Panc1 (cell line): ENCODE data around the gene KRTAP21-1. TPM values are rescaled to one million over a fixed set of nuclear protein-coding genes. Genes with fewer than 3 reads are reported as not detected.

ENCODE experiments used
- ATAC-seq: fragments of 200-7000 bp; cut with Tn5 transposase; 2 replicates; pipeline ENCODE4 v1.9.1; 2020; ENCODE audit warnings: mild to moderate bottlenecking, moderate library complexity
- BruUV-seq: library from RNA; stranded (reverse); fragments of 400-500 nt; replicated peaks from 2 replicates; lab custom pipeline; 2021; lab: Mats Ljungman, UMichigan
- CTCF ChIA-PET: fragments of 300-600 bp; sonication (Branson Sonifier 250); formaldehyde crosslinking; loops from one replicate; lab custom pipeline; 2022; ENCODE audit warnings: antibody characterized with exemption; lab: Charles Lee
- POLR2A ChIA-PET: fragments of 300-600 bp; sonication (Branson Sonifier 250); formaldehyde crosslinking; loops from one replicate; lab custom pipeline; 2022; ENCODE audit warnings: antibody characterized with exemption; lab: Charles Lee
- DNase-seq: peaks from one replicate; pipeline ENCODE4 v3.0.0-alpha.2; 2010; ENCODE audit warnings: low read depth, low spot score
- H3K27ac ChIP-seq: 2 replicates; pipeline ENCODE4 v1.5.1; 2011; ENCODE audit warnings: mild to moderate bottlenecking, low read length, inconsistent platforms
- H3K27me3 ChIP-seq: fragments of 200-500 bp; sonication (Bioruptor generic); 2 replicates; pipeline ENCODE4 v1.6.0; 2014; ENCODE audit warnings: low read length, inconsistent platforms; ENCODE audit not compliant: control insufficient read depth, insufficient read depth
- H3K36me3 ChIP-seq: fragments of 200-500 bp; sonication (Bioruptor generic); 2 replicates; pipeline ENCODE4 v1.5.1; 2014; ENCODE audit warnings: inconsistent platforms, mild to moderate bottlenecking, low read length, moderate library complexity; ENCODE audit not compliant: control insufficient read depth, insufficient read depth
- H3K4me1 ChIP-seq: 2 replicates; pipeline ENCODE4 v1.5.1; 2011; ENCODE audit warnings: inconsistent platforms, mild to moderate bottlenecking, low read length, moderate library complexity; ENCODE audit not compliant: control insufficient read depth, insufficient read depth
- H3K4me3 ChIP-seq, 2 experiments: 2 replicates each; pipeline ENCODE4 v1.5.1; 2011 to 2012; ENCODE audit warnings: low read depth in 2 of 2, low read length in 2 of 2, mild to moderate bottlenecking in 2 of 2, inconsistent platforms in 1 of 2, moderate library complexity in 1 of 2
- H3K9me3 ChIP-seq: fragments of 200-500 bp; sonication (Bioruptor generic); 2 replicates; pipeline ENCODE4 v1.5.1; 2014; ENCODE audit warnings: low read depth, mild to moderate bottlenecking, inconsistent platforms, low read length, moderate library complexity; ENCODE audit not compliant: control insufficient read depth, insufficient read depth
- CTCF ChIP-seq: fragments of 450-650 bp; IDR thresholded peaks from 2 replicates; pipeline ENCODE4 v1.5.1; 2017; ENCODE audit warnings: mild to moderate bottlenecking
- POLR2AphosphoS5 ChIP-seq: IDR thresholded peaks from 2 replicates; pipeline ENCODE4 v1.6.1; 2012; ENCODE audit warnings: mild to moderate bottlenecking, low read depth, low read length, moderate library complexity
- SIN3A ChIP-seq: IDR thresholded peaks from 2 replicates; pipeline ENCODE4 v1.6.1; 2012; ENCODE audit warnings: low read depth, mild to moderate bottlenecking, low read length, moderate library complexity, borderline replicate concordance; ENCODE audit not compliant: insufficient read depth
- TCF7L2 ChIP-seq: IDR thresholded peaks from 2 replicates; pipeline ENCODE4 v1.6.1; 2011; ENCODE audit warnings: mild to moderate bottlenecking, low read depth, low read length, inconsistent platforms
- in situ Hi-C: cut with HindIII; loops from 2 replicates; pipeline ENCODE4 v1.10.0; 2016; ENCODE audit warnings: low sequenced_read_pairs, low pct_unique_long_range_greater_than_20kb
- intact Hi-C: fragments of 100-400 bp; cut with micrococcal nuclease; formaldehyde crosslinking; loops from one replicate; pipeline ENCODE4 v1.10.0; 2022; ENCODE audit not compliant: unreplicated experiment
- total RNA-seq: library from RNA; stranded (reverse); gene quantifications from one replicate; pipeline ENCODE4 v1.2.1, GENCODE V29; 2021; ENCODE audit not compliant: unreplicated experiment
- TF ChIP-seq, protein P1 (sequence below), 2 experiments: IDR thresholded peaks; 2 replicates each; pipeline ENCODE4 v1.6.1; 2011 to 2012; ENCODE audit warnings: low read depth in 2 of 2, control low read depth in 1 of 2, low read length in 1 of 2, mild to moderate bottlenecking in 1 of 2, moderate library complexity in 1 of 2; ENCODE audit not compliant: insufficient read depth in 1 of 2

Gene KRTAP21-1
- total RNA-seq, 1 experiment from 2014 or later, result not detected

- TF ChIP-seq CTCF (no peak), SIN3A (no peak), TCF7L2 (no peak), POLR2AphosphoS5 (no peak)
- TF ChIP-seq, protein P1, sequence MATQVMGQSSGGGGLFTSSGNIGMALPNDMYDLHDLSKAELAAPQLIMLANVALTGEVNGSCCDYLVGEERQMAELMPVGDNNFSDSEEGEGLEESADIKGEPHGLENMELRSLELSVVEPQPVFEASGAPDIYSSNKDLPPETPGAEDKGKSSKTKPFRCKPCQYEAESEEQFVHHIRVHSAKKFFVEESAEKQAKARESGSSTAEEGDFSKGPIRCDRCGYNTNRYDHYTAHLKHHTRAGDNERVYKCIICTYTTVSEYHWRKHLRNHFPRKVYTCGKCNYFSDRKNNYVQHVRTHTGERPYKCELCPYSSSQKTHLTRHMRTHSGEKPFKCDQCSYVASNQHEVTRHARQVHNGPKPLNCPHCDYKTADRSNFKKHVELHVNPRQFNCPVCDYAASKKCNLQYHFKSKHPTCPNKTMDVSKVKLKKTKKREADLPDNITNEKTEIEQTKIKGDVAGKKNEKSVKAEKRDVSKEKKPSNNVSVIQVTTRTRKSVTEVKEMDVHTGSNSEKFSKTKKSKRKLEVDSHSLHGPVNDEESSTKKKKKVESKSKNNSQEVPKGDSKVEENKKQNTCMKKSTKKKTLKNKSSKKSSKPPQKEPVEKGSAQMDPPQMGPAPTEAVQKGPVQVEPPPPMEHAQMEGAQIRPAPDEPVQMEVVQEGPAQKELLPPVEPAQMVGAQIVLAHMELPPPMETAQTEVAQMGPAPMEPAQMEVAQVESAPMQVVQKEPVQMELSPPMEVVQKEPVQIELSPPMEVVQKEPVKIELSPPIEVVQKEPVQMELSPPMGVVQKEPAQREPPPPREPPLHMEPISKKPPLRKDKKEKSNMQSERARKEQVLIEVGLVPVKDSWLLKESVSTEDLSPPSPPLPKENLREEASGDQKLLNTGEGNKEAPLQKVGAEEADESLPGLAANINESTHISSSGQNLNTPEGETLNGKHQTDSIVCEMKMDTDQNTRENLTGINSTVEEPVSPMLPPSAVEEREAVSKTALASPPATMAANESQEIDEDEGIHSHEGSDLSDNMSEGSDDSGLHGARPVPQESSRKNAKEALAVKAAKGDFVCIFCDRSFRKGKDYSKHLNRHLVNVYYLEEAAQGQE (IDR thresholded peaks at IDR 0.05; ENCODE audit: insufficient read depth in 1 of 2, low read depth in 2 of 2, low read length in 1 of 2), result no peak
- Histone ChIP-seq H3K4me1 (no peaks in the 10 kb centered on the region), H3K27ac (no peak overlapping the region), H3K4me3 (no peak overlapping the region), H3K9me3 (no peaks in the 10 kb centered on the region), H3K27me3 (no peaks in the 10 kb centered on the region), H3K36me3 (no peaks in the 10 kb centered on the region)
- intact Hi-C loops (no loop called here), in situ Hi-C loops (no loop called here)
- ATAC-seq (no peak), DNase-seq (no peak)
- ChIA-PET CTCF (no interaction called here), POLR2A (no interaction called here)
- no TSS peak for BruUV-seq
Observed at GRCh38 chr21:30760776-30761175, 5.5 kb upstream of the KRTAP21-1 start.

- TF ChIP-seq TCF7L2 (no peak), SIN3A (no peak), CTCF (no peak), POLR2AphosphoS5 (no peak)
- TF ChIP-seq, protein P1 (IDR thresholded peaks at IDR 0.05; ENCODE audit: insufficient read depth in 1 of 2, low read depth in 2 of 2, low read length in 1 of 2), result no peak
- CTCF ChIA-PET, result no interaction called here
- Histone ChIP-seq H3K27ac (no peak overlapping the region), H3K9me3 (no peaks in the 10 kb centered on the region), H3K4me1 (no peaks in the 10 kb centered on the region), H3K4me3 (no peak overlapping the region), H3K27me3 (no peaks in the 10 kb centered on the region), H3K36me3 (no peaks in the 10 kb centered on the region)
- BruUV-seq, result no TSS peak
- DNase-seq, result no peak
- in situ Hi-C loops, result no loop called here
- no peak for ATAC-seq
- intact Hi-C loops, result no loop called here
- POLR2A ChIA-PET, result no interaction called here
Observed at GRCh38 chr21:30758306-30758705, 3.1 kb upstream of the KRTAP21-1 start.
